KG1 (cell line): ENCODE data around the gene LY6G6C.

Source experiments
- DNase-seq: peaks from one replicate; lab custom pipeline; 2025; lab: John Stamatoyannopoulos, UW

Gene LY6G6C

GRCh38 chr6:31721351-31722020 lies at the start of gene LY6G6C:
Gene LY6G6C, minus strand, starts transcription at chr6:31721746. Its CDS starts 67 bp downstream, at chr6:31721679.
- no peak for DNase-seq

- DNase-seq = no peak
Observed at GRCh38 chr6:31770860-31771259, 49.3 kb upstream of the LY6G6C start.

GRCh38 chr6:31769684-31770371 lies 48.3 kb upstream of the LY6G6C start:
- peak; percentile 72 for DNase-seq

- no peak for DNase-seq
Observed at GRCh38 chr6:31768363-31769257, 47.1 kb upstream of the LY6G6C start.

- DNase-seq = no peak
Observed at GRCh38 chr6:31767096-31767645, 45.6 kb upstream of the LY6G6C start.

- DNase-seq = no peak
Observed at GRCh38 chr6:31765910-31766794, 44.6 kb upstream of the LY6G6C start.

GRCh38 chr6:31765559-31765909 lies 44.0 kb upstream of the LY6G6C start:
- DNase-seq = no peak

GRCh38 chr6:31764198-31764597 lies 42.7 kb upstream of the LY6G6C start:
- no peak for DNase-seq

- DNase-seq = no peak
Observed at GRCh38 chr6:31763619-31763940, 42.0 kb upstream of the LY6G6C start.

- DNase-seq = no peak
Observed at GRCh38 chr6:31762878-31763618, 41.5 kb upstream of the LY6G6C start.

GRCh38 chr6:31762356-31762755 lies 40.8 kb upstream of the LY6G6C start, which contains the start of gene SAPCD1:
Gene SAPCD1, plus strand, starts transcription at chr6:31762656. Its CDS starts 399 bp downstream, at chr6:31763055.
- no peak for DNase-seq

GRCh38 chr6:31761343-31761742 lies 39.8 kb upstream of the LY6G6C start:
- no peak for DNase-seq

- no peak for DNase-seq
Observed at GRCh38 chr6:31760790-31761189, 39.2 kb upstream of the LY6G6C start.

- DNase-seq = no peak
Observed at GRCh38 chr6:31758281-31758680, 36.7 kb upstream of the LY6G6C start.

GRCh38 chr6:31752739-31753319 lies 31.3 kb upstream of the LY6G6C start:
- no peak for DNase-seq

- DNase-seq = no peak
Observed at GRCh38 chr6:31750411-31751022, 29.0 kb upstream of the LY6G6C start.

- no peak for DNase-seq
Observed at GRCh38 chr6:31749301-31750036, 27.9 kb upstream of the LY6G6C start.

- DNase-seq = no peak
Observed at GRCh38 chr6:31744422-31744821, 22.9 kb upstream of the LY6G6C start.

- DNase-seq = no peak
Observed at GRCh38 chr6:31742894-31743293, 21.3 kb upstream of the LY6G6C start.
